GDM1 (cell line): ENCODE measurements around the gene SLMAP.

Experiments
- DNase-seq: peaks from one replicate; lab custom pipeline; 2025; lab: John Stamatoyannopoulos, UW

SLMAP gene

GRCh38 chr3:57963811-57964346 lies 207.8 kb downstream of the SLMAP start:
- DNase-seq = no peak

- no peak for DNase-seq
Measured at GRCh38 chr3:57966829-57967228, 210.7 kb downstream of the SLMAP start.

- DNase-seq = no peak
Measured at GRCh38 chr3:57967590-57967989, 211.5 kb downstream of the SLMAP start.

- DNase-seq = no peak
Measured at GRCh38 chr3:57968501-57968900, 212.4 kb downstream of the SLMAP start.

GRCh38 chr3:57971975-57972374 lies 215.9 kb downstream of the SLMAP start:
- no peak for DNase-seq

- no peak for DNase-seq
Measured at GRCh38 chr3:57972531-57973111, 216.5 kb downstream of the SLMAP start.

GRCh38 chr3:57973715-57974477 lies 217.8 kb downstream of the SLMAP start:
- DNase-seq = no peak

GRCh38 chr3:57974796-57975388 lies 218.8 kb downstream of the SLMAP start:
- no peak for DNase-seq

- no peak for DNase-seq
Measured at GRCh38 chr3:57977818-57978235, 221.7 kb downstream of the SLMAP start.

- DNase-seq = no peak
Measured at GRCh38 chr3:57978316-57978715, 222.2 kb downstream of the SLMAP start.
